ENCODE data around the gene NAA40. TPM values are rescaled to one million over a fixed set of nuclear protein-coding genes. Genes with fewer than 3 reads are reported as not detected.

The NAA40 gene
- total and polyA plus RNA-seq, 2 of the 13 experiments (the other 11 are each of a cell fraction or from before 2014, with no cell fraction given), result 11.1 to 17.9 TPM

- no peak overlapping the region for H2AFZ ChIP-seq (ENCODE audit: low read length)
- no peak for ATAC-seq
- BruUV-seq (replicated peaks), result no TSS peak
- no peak overlapping the region for H3K9ac ChIP-seq (ENCODE audit: insufficient read depth, low read depth, low read length)
- 100% methylated on average over 11 of the region's 18 CpGs for WGBS (ENCODE audit: low lambda C conversion rate)
- no peak for DNase-seq (ENCODE audit: low spot score)
- intact Hi-C loops (cut with micrococcal nuclease; ENCODE audit: unreplicated experiment), result no loop called here
- no peak for FAIRE-seq
- peaks cover 13 to 39% of the 10 kb centered on the region in 2 experiments; a peak in 4 of 5 replicates for H3K36me3 ChIP-seq (replicated peaks in 1 of 2; ENCODE audit: control insufficient read depth in 1 of 2, insufficient read depth in 2 of 2, low read length in 2 of 2)
- no peaks in the 10 kb centered on the region; the same call in 1 of the 2 replicates for H4K20me1 ChIP-seq (ENCODE audit: insufficient read depth, low read length)
- no peak for TF ChIP-seq ZNF207 (IDR thresholded peaks at IDR 0.05; ENCODE audit: borderline replicate concordance)
- H3K27me3 ChIP-seq (ENCODE audit: control insufficient read depth in 1 of 2, insufficient read depth in 2 of 2, low read length in 2 of 2), result no peaks in the 10 kb centered on the region
- no peak overlapping the region for H3K4me2 ChIP-seq (ENCODE audit: low read depth, low read length)
- ChIA-PET POLR2A (no interaction called here), CTCF (ENCODE audit: low intra/inter-chr PET ratio, low total read pairs) (no interaction called here)
- in situ Hi-C loops (cut with HindIII; ENCODE audit: extremely low pct_ligation_motif_present, low pct_unique_long_range_greater_than_20kb), result no loop called here
- H3K4me3 ChIP-seq (replicated peaks in 1 of 3; ENCODE audit: insufficient read depth in 1 of 3, low read depth in 2 of 3, low read length in 3 of 3), result no peak overlapping the region
- H3K9me3 ChIP-seq (ENCODE audit: low read length), result no peaks in the 10 kb centered on the region
- H3K4me1 ChIP-seq (ENCODE audit: insufficient read depth, low read length), result no peaks in the 10 kb centered on the region
- no peak overlapping the region for H3K27ac ChIP-seq (ENCODE audit: extremely low read length, insufficient read depth, low read length)
- H3K79me2 ChIP-seq (ENCODE audit: insufficient read depth, low read length), result no peaks in the 10 kb centered on the region
Observed at GRCh38 chr11:63996512-63996911, 57.7 kb downstream of the NAA40 start.

DNA sequence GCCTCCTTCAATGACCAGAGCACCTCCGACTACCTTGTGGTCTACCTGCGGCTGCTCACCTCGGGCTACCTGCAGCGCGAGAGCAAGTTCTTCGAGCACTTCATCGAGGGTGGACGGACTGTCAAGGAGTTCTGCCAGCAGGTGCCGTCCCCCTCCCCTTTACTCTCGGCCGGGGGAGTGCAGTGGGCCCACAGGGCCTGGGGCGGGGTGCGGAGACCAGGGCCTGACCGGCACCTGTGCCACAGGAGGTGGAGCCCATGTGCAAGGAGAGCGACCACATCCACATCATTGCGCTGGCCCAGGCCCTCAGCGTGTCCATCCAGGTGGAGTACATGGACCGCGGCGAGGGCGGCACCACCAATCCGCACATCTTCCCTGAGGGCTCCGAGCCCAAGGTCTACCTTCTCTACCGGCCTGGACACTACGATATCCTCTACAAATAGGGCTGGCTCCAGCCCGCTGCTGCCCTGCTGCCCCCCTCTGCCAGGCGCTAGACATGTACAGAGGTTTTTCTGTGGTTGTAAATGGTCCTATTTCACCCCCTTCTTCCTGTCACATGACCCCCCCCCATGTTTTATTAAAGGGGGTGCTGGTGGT, 58.4 kb downstream of the NAA40 start:
- Histone ChIP-seq H2AFZ (ENCODE audit: low read length) (no peak overlapping the region), H3K4me2 (ENCODE audit: low read depth, low read length) (no peak overlapping the region), H3K9ac (ENCODE audit: insufficient read depth, low read depth, low read length) (no peak overlapping the region), H3K4me3 (replicated peaks in 1 of 3; ENCODE audit: insufficient read depth in 1 of 3, low read depth in 2 of 3, low read length in 3 of 3) (no peak overlapping the region), H3K4me1 (ENCODE audit: insufficient read depth, low read length) (no peaks in the 10 kb centered on the region), H4K20me1 (ENCODE audit: insufficient read depth, low read length) (no peaks in the 10 kb centered on the region; the same call in 1 of the 2 replicates), H3K9me3 (ENCODE audit: low read length) (no peaks in the 10 kb centered on the region), H3K27me3 (ENCODE audit: control insufficient read depth in 1 of 2, insufficient read depth in 2 of 2, low read length in 2 of 2) (no peaks in the 10 kb centered on the region), H3K36me3 (replicated peaks in 1 of 2; ENCODE audit: control insufficient read depth in 1 of 2, insufficient read depth in 2 of 2, low read length in 2 of 2) (peaks cover 13 to 36% of the 10 kb centered on the region in 2 experiments; a peak in 4 of 5 replicates), H3K79me2 (ENCODE audit: insufficient read depth, low read length) (no peaks in the 10 kb centered on the region), H3K27ac (ENCODE audit: extremely low read length, insufficient read depth, low read length) (no peak overlapping the region)
- ChIA-PET CTCF (ENCODE audit: low intra/inter-chr PET ratio, low total read pairs) (no interaction called here), POLR2A (no interaction called here)
- FAIRE-seq (no peak), ATAC-seq (no peak), DNase-seq (ENCODE audit: low spot score) (no peak)
- 96% methylated on average over 18 of the region's 27 CpGs for WGBS (ENCODE audit: low lambda C conversion rate)
- intact Hi-C loops (cut with micrococcal nuclease; ENCODE audit: unreplicated experiment), result no loop called here
- in situ Hi-C loops (cut with HindIII; ENCODE audit: extremely low pct_ligation_motif_present, low pct_unique_long_range_greater_than_20kb), result no loop called here
- TSS peak; percentile 58 for BruUV-seq (replicated peaks)
- TF ChIP-seq TARDBP (CRISPR knock-in tag; IDR thresholded peaks at IDR 0.05) (no peak), SSRP1 (CRISPR knock-in tag; IDR thresholded peaks at IDR 0.05) (no peak), ZSCAN9 (CRISPR knock-in tag; IDR thresholded peaks at IDR 0.05; ENCODE audit: borderline replicate concordance) (no peak), MED8 (CRISPR knock-in tag; IDR thresholded peaks at IDR 0.05; ENCODE audit: insufficient replicate concordance) (no peak), ZFP1 (CRISPR knock-in tag; IDR thresholded peaks at IDR 0.05) (no peak), ZNF646 (CRISPR knock-in tag; IDR thresholded peaks at IDR 0.05) (no peak)
- TF ChIP-seq, protein P1, sequence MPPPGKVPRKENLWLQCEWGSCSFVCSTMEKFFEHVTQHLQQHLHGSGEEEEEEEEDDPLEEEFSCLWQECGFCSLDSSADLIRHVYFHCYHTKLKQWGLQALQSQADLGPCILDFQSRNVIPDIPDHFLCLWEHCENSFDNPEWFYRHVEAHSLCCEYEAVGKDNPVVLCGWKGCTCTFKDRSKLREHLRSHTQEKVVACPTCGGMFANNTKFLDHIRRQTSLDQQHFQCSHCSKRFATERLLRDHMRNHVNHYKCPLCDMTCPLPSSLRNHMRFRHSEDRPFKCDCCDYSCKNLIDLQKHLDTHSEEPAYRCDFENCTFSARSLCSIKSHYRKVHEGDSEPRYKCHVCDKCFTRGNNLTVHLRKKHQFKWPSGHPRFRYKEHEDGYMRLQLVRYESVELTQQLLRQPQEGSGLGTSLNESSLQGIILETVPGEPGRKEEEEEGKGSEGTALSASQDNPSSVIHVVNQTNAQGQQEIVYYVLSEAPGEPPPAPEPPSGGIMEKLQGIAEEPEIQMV (CRISPR knock-in tag; IDR thresholded peaks at IDR 0.05; ENCODE audit: low read depth), result no peak
- TF ChIP-seq, protein P2, sequence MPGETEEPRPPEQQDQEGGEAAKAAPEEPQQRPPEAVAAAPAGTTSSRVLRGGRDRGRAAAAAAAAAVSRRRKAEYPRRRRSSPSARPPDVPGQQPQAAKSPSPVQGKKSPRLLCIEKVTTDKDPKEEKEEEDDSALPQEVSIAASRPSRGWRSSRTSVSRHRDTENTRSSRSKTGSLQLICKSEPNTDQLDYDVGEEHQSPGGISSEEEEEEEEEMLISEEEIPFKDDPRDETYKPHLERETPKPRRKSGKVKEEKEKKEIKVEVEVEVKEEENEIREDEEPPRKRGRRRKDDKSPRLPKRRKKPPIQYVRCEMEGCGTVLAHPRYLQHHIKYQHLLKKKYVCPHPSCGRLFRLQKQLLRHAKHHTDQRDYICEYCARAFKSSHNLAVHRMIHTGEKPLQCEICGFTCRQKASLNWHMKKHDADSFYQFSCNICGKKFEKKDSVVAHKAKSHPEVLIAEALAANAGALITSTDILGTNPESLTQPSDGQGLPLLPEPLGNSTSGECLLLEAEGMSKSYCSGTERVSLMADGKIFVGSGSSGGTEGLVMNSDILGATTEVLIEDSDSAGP (CRISPR knock-in tag; IDR thresholded peaks at IDR 0.05; ENCODE audit: borderline replicate concordance), result no peak
